Myocyte (in vitro differentiated cells): ENCODE results near the gene GTF2F1. TPM values are rescaled to one million over a fixed set of nuclear protein-coding genes. Genes with fewer than 3 reads are reported as not detected.
"Not testable (repeated sequence)": the region's sequence is repeated elsewhere in the genome, so short reads cannot be mapped to it uniquely, and the experiment has no call there.

Source experiments
- DNase-seq: peaks from one replicate; pipeline ENCODE4 v3.0.0-alpha.2; 2012; ENCODE audit warnings: low read depth
- polyA plus RNA-seq: library from polyadenylated mRNA; unstranded; fragments of >200 nt; gene quantifications from one replicate; pipeline ENCODE4 v1.2.1, GENCODE V29; 2012; ENCODE audit warnings: missing spikeins
- total RNA-seq: library from RNA; depleted of rRNA; stranded (reverse); fragments of >200 nt; gene quantifications from 2 replicates; pipeline ENCODE4 v1.2.3, GENCODE V29; 2014

Gene GTF2F1, protein sequence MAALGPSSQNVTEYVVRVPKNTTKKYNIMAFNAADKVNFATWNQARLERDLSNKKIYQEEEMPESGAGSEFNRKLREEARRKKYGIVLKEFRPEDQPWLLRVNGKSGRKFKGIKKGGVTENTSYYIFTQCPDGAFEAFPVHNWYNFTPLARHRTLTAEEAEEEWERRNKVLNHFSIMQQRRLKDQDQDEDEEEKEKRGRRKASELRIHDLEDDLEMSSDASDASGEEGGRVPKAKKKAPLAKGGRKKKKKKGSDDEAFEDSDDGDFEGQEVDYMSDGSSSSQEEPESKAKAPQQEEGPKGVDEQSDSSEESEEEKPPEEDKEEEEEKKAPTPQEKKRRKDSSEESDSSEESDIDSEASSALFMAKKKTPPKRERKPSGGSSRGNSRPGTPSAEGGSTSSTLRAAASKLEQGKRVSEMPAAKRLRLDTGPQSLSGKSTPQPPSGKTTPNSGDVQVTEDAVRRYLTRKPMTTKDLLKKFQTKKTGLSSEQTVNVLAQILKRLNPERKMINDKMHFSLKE
- total RNA-seq = 49.7 and 52.8 TPM in 2 replicates
- 61.7 TPM for polyA plus RNA-seq

DNA sequence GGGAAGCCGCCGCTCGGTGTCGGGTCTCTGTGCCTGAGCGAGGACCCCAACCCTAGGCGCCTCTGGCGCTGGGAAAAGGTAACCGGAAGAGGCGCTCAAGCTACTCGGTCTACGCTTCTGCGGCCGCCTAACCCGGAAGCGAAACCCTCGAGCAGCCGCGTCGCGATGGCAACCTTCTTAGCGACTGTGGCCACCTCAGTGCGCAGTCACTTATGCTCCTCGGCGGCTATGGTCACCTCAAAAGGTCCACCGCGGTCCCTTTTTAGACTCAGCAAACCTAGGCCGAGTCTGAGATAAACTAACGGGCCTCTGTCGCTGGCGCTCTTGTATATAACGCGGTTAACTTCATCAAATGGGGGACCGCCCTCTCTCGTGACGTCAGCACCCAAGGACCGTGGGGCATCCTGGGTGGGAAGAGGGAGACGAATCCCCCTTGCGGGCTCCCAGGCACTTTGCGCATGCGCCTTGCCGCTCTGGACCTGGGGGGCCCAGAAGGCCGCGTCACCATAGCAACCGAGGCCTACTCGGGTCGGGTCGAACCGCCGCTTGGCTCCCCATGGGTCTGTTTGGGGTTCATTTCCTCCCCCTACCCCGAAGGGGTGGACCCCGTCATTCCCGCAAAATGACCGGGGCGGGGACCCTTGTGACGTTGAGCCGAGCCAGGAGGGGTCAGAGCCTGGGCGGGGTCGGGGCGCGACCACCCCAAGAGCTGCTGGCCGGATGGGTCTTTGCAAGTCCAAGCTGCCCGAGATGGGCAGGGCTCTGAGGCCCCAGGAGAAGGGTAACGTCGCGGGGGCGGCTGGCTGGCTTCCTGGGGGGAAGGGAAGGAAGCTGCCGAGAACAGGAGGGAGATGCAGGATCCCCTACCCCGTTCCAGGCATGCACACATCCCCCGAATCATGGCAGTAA lies at the start of gene GTF2F1:
GTF2F1 (minus strand) TSS at position 91 of the 909 bp plus-strand sequence. CDS start 169 bp downstream, outside the sequence.
- DNase-seq = peak; percentile 98

DNA sequence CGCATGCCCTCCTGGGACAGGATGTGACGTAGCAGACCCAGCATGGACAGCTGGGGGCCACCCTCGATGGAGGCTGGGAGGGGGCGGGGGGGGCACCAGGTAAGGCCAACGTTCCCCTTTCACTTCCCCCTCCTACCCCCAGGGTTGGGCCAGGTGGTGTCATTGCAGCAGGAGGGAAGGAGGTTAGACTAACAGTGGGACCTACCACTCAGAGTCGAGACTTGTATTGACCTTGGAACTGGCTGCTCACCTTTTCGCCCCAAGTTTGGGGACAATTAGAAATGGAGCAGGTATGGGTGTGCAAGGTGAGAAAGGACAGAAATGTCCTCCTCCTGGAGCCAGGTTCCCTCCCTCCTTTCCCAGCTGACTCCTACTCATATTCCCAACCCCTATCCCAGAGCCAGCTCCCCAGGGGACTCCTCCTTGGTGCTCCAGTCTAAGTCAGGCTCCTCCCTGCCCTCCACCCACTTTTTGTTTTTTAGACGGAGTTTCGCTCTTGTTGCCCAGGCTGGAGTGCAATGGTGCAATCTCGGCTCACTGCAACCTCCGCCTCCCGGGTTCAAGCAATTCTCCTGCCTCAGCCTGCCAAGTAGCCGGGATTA lies 49.2 kb upstream of the GTF2F1 start:
- DNase-seq = no peak

DNA sequence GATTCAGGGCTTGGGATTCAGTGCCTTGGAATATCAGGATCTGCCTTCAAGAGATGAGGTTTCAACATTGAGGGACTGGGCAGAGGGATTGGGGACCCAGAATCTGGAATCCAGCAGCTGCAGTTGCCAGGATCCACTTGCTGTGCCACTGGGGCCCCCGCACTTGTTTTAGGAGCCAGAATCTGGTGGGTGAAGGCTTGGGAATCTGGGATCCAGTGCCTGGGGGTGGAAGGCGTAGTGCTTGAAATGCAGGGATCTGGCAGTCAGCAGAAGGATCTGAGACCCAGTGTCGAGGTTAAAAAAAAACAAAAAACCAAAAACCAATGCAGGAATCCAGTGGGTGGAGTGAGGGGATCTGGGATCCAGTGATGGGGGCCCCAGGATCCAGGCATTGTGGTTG lies 47.9 kb upstream of the GTF2F1 start:
- DNase-seq = no peak

DNA sequence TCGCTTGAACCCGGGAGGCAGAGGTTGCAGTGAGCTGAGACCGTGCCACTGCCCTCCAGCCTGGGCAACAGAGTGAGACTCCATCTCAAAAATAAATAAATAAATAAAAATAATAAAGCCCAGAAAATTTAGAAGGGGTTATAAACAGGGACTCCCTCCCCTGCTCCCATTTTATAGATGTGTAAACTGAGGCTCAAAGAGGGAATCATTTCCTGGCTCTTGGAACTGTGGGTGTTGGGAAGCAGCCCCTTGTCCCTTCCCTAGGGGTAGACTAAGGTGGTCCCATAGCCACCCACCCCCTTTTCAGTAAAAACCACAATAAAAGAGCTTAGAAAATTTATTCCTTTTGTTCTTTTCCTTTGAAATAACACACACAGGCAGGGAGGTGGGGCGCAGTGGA lies 46.8 kb upstream of the GTF2F1 start:
- no peak for DNase-seq

DNA sequence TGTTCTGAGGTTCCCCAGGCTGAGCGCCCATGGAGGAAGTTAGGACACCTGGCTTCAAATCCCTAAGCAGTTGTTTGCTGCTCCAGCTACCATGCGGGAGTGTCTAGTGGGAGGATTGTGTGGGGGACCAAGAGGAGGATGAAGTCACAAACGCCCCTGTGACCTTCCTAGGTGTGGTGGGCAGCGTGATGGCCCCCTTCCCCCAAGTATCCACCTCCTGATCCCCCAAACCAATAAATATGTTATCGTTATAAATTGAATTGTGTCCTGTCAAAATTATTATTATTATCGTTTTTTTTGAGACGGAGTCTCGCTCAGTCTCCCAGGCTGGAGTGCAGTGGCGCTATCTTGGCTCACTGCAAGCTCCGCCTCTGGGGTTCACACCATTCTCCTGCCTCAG lies 40.7 kb upstream of the GTF2F1 start, which contains the start of gene SLC25A41:
SLC25A41 (minus strand) TSS at position 101 of the 400 bp plus-strand sequence; CDS start at position 31, 70 bp downstream.
- DNase-seq = no peak

DNA sequence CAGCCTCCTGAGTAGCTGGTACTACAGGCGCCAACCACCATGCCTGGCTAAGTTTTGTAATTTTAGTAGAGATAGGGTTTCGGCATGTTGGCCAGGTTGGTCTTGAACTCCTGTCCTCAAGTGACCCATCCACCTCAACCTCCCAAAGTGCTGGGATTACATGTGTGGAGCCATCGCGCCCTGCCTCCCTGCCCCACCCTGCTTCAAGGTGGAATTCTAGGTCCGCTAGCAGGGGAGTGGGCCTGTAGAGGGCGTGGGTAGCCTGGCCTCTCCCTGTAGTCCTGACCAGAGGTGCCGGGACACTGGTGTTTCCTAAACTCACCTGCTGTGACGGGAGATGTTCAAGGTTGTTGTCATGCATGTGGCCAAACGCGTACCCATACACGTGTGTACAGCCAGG lies 40.2 kb upstream of the GTF2F1 start:
- DNase-seq = no peak

DNA sequence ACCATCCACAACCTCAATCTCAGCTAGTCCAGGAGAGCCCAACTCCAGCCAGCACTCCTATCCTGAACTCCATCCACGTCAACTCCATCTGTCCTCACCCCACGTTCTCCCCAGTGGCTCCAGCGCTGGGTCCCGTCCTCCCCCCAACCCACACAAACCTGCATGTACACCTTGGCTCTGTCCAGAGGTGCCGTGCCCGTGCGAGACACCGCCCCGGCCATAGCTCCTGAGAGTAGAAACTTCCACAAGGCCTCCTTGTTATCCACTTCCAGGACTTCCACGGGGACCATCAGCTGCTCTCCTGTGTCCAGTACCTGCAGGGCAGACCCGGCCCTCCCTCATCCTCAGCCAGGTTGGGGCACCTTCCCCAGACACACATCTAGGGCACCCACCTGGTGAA lies 38.9 kb upstream of the GTF2F1 start:
- DNase-seq = no peak

DNA sequence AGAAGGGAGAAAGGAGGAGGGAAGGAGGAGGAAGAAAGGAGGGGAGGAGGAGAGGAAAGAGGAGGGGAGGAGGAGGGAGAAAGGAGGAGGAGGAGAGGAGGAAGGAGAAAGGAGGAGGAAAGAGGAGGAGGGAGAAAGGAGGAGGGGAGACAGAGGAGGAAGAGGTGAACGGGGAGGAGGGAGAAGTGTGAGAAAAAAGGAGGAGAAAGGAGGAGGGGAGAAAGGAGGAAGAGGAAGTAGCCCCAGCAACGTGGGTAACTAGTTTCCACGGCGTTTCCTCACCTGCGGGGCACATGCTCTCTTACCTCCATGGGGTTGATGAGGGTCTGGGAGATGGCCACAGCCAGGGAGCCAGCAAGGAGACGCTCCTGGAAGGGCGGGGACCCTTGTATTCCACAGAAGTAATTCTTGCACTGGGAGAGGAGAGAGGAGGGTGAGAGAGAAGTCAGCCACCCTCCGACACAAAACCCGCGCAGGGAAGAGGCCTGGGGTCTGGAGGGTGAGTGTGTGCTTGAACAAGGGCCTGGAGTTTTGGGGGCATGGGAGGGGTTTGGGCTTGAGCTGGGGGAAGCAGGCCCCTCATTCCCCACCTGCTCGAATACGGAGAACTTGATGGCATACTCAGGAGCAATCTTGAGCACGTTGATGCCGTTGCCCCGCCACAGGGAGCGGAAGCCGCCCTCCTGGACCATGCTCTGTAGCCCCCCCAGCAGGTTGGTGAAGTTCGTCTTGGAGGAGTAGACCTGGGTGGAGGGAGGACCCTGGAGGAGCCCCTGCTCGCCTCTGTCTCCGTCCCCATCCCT lies 36.7 kb upstream of the GTF2F1 start:
- DNase-seq = no peak

DNA sequence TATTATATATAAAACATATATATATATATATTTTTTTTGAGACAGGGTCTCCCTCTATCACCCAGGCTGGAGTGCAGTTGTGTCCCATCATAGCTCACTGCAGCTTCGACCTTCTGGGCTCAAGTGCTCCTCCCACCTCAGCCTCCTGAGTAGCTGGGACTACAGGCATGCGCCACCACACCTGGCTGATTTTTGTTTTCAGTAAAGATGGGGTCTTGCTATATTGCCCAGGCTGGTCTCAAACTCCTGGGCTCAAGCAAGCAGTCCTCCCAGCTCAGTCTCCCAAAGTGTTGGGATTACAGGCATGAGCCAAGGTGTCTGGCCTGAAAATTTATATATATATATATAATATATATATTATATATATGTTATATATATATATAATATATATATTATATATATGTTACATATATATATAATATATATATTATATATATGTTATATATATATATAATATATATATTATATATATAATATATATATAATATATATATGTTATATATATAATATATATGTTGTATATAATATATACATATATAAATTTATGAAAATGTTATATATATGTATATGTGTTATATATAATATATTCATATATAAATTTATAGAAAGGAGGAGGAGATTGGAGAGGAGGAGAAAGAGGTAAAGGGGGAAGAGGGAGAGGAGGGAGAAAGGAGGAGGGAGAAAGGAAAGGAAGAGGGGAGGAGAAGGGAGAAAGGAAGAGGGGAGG lies 35.9 kb upstream of the GTF2F1 start:
- not testable (repeated sequence) for DNase-seq

DNA sequence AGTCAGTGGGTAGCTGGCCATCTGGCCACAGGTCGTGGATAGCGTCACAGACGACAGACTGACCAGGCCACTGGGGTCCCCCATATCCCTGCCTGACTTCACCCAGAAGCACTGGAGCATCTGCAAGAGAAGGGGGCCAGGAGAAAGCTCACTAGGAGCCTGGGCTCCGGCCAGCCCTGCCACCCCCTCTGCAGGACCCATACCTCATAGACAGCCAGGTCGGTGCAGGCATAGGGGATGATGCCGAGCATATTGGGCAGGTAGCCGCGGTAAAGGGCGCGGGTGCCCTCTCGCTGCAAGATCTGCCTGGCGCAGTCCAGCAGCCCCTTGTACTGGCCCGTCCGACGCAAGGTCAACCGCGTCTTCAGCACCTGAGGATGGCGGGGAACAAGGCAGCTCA lies 34.2 kb upstream of the GTF2F1 start:
- DNase-seq = no peak

DNA sequence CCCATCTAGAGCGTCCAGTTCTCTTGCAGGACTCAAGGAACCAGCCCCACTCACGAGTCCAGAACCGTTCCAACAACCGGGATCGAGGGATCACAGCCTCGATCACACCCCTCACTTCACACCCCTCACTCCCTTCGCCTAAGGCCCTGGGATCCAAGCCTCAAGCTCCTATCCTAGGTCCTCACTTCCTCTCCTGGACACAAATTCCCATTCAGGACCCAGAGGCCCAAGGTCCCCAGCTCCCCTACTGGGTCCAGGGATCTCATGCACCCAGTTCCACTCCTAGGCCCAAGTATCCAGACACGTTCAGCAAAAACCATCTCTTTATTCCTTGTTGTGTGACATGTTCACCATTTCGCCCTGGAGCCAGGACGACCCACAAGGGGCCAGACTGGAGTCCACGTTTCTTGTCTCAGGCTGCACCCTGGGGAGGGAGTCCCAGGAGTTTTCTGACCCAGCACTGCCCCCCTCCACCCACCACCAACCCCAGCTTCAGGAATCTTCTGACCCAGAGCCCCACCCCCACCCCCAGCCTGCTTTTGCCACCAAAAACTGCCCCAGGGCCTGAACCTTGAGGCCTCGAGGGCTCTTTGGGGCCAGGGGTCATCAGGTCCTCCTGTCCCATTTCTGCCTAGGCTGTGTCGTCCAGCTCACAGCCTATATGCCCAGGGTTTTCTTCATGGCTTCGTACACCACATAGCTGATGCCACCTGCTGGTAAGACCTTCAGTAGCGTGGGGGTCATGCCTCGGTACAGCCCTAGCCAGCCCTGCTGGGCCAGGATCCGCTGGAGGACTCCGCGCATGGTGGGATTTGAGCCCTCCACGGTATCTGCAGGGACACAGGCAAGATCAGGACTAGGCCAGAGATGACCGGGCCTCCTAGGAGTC lies 33.0 kb upstream of the GTF2F1 start:
- DNase-seq = no peak

DNA sequence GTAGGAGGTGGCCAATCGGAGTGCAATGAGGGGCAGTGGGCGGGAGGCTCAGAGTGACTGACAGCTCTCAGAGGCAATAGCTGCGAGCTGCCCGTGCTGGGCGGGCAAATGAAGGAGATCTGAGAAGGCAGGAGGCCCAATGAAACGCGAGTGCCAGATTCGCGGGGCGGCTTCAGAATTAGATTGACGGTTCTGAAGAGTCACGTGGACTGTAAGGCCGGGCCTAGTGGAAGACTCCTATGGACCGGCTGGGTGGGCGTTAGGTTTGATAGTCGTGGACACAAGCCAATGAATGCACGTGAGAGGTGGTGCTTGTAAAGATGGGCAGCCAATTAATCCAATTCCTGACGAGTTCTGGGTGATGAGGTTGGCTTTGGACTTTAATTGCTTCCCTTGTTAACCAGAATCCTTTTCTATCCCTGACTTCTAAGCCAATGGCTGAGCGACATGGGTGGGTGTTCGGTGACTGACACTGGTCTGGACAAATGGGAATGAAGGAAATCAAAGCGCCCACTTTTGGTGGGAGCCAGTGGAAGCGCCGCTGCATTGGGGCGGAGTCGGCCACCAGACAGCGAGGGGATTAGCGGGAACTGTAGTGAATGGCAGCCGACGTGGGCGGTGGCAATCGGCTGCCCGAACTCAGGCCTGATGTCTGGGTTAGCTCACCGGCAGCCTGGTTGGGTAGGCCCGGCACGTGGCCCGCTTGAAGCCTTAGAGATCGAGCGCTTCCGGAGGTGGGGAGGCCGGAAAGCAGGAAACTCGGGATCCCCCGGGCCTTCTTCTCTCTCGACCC lies 32.2 kb upstream of the GTF2F1 start:
- DNase-seq = peak; percentile 100

DNA sequence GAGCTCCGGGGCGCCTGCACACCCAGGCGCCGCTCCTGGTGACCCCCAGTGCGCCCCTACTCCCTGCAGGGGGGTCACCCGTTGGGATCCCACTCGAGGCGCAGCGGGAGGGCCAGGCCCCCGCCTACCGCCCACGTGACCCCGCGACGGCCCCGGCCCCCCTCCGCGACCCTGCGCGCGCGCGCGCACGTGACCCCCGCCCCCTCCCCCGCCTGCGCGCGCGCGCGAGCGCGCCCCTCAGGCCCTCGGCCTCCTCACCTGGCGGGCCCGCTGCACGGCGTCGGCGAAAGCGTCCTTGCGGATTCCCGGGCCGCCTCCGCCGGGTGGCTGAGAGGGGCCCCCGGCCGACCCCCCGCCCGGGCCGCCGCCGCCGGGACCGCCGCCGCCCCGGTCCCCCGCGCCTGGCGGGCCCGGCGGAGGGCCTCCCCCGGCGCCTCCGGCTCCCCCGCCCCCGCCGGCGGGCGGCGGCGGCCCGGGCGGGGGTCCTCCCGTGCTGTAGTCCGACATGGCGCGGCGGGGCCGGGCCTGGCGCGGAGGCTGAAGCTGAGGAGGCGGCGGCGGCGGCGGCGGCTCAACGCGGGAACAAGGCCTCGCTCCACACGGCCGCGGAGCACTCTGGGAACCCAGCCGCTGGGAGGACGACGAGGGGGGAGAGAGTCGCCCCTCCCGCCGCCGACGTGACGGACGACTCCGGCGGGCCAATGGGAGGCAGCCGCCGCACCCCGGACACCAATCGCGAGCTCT lies 31.4 kb upstream of the GTF2F1 start, which contains the start of gene KHSRP:
KHSRP (minus strand) TSS at position 617 of the 744 bp plus-strand sequence; CDS start at position 507, 110 bp downstream.
- no peak for DNase-seq

DNA sequence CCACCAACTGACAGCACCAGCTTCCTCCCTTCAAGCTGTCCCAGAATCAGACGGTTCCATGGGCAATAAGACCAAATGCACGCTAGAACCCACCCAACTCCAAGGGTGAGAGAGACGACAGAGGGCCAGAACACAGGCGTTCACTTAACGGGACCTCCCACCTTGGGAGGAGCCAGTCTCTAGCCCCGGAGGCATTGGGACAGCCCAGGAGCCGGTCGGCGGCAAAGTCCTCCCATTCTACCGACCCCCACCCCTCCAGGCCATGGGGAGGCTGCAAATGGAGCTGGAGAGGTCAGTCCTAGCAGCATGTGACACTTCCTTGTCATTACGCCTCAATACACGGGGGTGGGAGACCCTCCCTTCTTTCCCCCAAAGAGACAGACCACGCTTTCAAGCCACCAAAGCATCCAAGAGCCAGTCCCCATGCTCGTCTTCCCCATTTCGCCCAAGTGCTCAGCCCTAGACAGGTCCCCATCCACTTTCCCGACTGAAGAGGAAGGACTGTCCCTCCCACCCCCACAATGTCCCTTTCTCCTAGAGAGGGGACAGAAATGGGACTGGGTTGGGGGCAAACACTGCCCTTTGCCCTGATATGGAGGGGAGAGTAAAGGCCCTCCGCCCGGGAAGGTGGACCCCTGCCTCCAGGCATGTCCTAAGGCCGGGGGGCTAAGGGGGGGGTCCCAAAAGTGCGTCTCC lies 30.7 kb upstream of the GTF2F1 start:
- peak; percentile 47 for DNase-seq

DNA sequence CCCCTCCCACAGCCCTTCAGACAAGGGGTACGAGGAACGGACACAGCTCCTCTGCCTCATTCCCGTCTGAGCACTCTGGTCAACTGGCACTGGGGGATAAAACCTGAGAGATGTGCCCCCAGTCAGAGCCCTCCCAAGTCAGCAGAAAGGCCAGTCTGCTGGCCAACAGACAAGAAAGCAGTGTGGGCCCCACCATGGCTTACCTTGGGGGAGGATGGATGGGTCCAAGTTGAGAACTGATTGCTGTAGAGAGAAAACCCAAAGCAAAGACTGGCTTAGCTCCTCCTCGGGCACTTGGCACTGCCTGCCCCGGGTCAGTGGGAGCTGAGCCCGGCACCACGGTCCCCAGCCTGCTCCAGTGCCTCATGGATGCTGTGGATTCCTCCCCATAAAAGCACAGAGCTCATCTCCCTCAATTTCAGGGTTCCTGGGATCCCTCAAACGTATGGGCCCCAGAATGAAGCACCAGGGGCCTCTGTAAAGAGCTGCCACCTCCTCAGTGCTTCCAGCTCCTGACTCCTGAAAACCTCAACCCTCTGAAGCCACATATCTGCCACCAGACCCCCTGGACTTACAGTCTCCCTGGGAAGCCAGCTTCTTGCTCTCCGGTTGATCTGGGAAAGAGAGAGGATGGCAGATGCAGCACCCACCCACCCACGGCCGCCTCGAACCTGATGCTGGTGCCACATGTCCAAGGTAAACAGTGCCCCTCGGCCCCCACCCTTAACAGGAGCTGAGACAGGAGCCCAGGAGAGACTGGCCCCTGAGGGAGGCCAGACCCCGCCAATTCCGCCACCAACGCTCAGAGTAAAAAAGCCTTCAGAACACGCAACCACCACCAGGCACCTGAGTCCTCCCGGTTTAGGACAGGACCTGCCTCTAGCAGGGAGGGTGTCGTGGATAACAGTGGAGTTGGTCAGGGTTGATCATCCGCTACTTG lies 28.4 kb upstream of the GTF2F1 start:
- DNase-seq = no peak
